ENCODE results near the gene KATNAL1.
"Not testable (repeated sequence)": the region's sequence is repeated elsewhere in the genome, so short reads cannot be mapped to it uniquely, and the experiment has no call there.

Gene KATNAL1

GRCh38 chr13:30191491-30192100 is 115.8 kb downstream of the KATNAL1 start:
- no peak overlapping the region for H3K4me3 ChIP-seq (ENCODE audit: extremely low read depth, insufficient read depth, low read length, poor library complexity, severe bottlenecking)
- no peak overlapping the region for H3K27ac ChIP-seq (ENCODE audit: low read depth, low read length, severe bottlenecking)
- H3K9me3 ChIP-seq (ENCODE audit: control insufficient read depth, low read length) = no peaks in the 10 kb centered on the region
- H3K36me3 ChIP-seq (ENCODE audit: control insufficient read depth, insufficient read depth, low read length) = no peaks in the 10 kb centered on the region
- peaks cover 18% of the 10 kb centered on the region for H3K4me1 ChIP-seq (ENCODE audit: control insufficient read depth, insufficient read depth, low read length, poor library complexity, severe bottlenecking)
- 98 to 100% methylated on average over 3 to 5 of the region's 5 CpGs for WGBS, 2 experiments (ENCODE audit: insufficient coverage in 2 of 2)

GRCh38 chr13:30186634-30187415 is 120.5 kb downstream of the KATNAL1 start:
- WGBS, 2 experiments (ENCODE audit: insufficient coverage in 2 of 2) = 67 to 68% methylated on average over 8 to 9 of the region's 10 CpGs
- Histone ChIP-seq H3K4me3 (ENCODE audit: extremely low read depth, insufficient read depth, low read length, poor library complexity, severe bottlenecking) (no peak overlapping the region), H3K4me1 (ENCODE audit: control insufficient read depth, insufficient read depth, low read length, poor library complexity, severe bottlenecking) (peaks cover 16% of the 10 kb centered on the region), H3K36me3 (ENCODE audit: control insufficient read depth, insufficient read depth, low read length) (no peaks in the 10 kb centered on the region), H3K9me3 (ENCODE audit: control insufficient read depth, low read length) (no peaks in the 10 kb centered on the region), H3K27ac (ENCODE audit: low read depth, low read length, severe bottlenecking) (peak overlapping the region; percentile 31)

GRCh38 chr13:30181888-30182651 is 125.3 kb downstream of the KATNAL1 start:
- no peaks in the 10 kb centered on the region for H3K9me3 ChIP-seq (ENCODE audit: control insufficient read depth, low read length)
- H3K36me3 ChIP-seq (ENCODE audit: control insufficient read depth, insufficient read depth, low read length) = no peaks in the 10 kb centered on the region
- H3K27ac ChIP-seq (ENCODE audit: low read depth, low read length, severe bottlenecking) = peak overlapping the region; percentile 18
- 95 to 96% methylated on average over 5 to 9 of the region's 13 CpGs for WGBS, 2 experiments (ENCODE audit: insufficient coverage in 2 of 2)
- peaks cover 6% of the 10 kb centered on the region for H3K4me1 ChIP-seq (ENCODE audit: control insufficient read depth, insufficient read depth, low read length, poor library complexity, severe bottlenecking)
- H3K4me3 ChIP-seq (ENCODE audit: extremely low read depth, insufficient read depth, low read length, poor library complexity, severe bottlenecking) = no peak overlapping the region

GRCh38 chr13:30179597-30180276 is 127.6 kb downstream of the KATNAL1 start:
- Histone ChIP-seq H3K36me3 (ENCODE audit: control insufficient read depth, insufficient read depth, low read length) (no peaks in the 10 kb centered on the region), H3K27ac (ENCODE audit: low read depth, low read length, severe bottlenecking) (no peak overlapping the region), H3K4me3 (ENCODE audit: extremely low read depth, insufficient read depth, low read length, poor library complexity, severe bottlenecking) (no peak overlapping the region), H3K9me3 (ENCODE audit: control insufficient read depth, low read length) (no peaks in the 10 kb centered on the region), H3K4me1 (ENCODE audit: control insufficient read depth, insufficient read depth, low read length, poor library complexity, severe bottlenecking) (no peaks in the 10 kb centered on the region)
- WGBS, 2 experiments (ENCODE audit: insufficient coverage in 2 of 2) = 70 to 82% methylated on average over 1 to 2 of the region's 2 CpGs

GRCh38 chr13:30178976-30179375 is 128.4 kb downstream of the KATNAL1 start:
- WGBS, 2 experiments (ENCODE audit: insufficient coverage in 2 of 2) = 83 to 91% methylated on average over 4 to 5 of the region's 5 CpGs
- H3K4me1 ChIP-seq (ENCODE audit: control insufficient read depth, insufficient read depth, low read length, poor library complexity, severe bottlenecking) = no peaks in the 10 kb centered on the region
- H3K4me3 ChIP-seq (ENCODE audit: extremely low read depth, insufficient read depth, low read length, poor library complexity, severe bottlenecking) = no peak overlapping the region
- H3K9me3 ChIP-seq (ENCODE audit: control insufficient read depth, low read length) = no peaks in the 10 kb centered on the region
- H3K27ac ChIP-seq (ENCODE audit: low read depth, low read length, severe bottlenecking) = no peak overlapping the region
- H3K36me3 ChIP-seq (ENCODE audit: control insufficient read depth, insufficient read depth, low read length) = no peaks in the 10 kb centered on the region

GRCh38 chr13:30175166-30175565 is 132.2 kb downstream of the KATNAL1 start:
- 60 to 100% methylated on average over 1 to 2 of the region's 5 CpGs for WGBS, 2 experiments (ENCODE audit: insufficient coverage in 2 of 2)
- Histone ChIP-seq H3K27ac (ENCODE audit: low read depth, low read length, severe bottlenecking) (no peak overlapping the region), H3K4me1 (ENCODE audit: control insufficient read depth, insufficient read depth, low read length, poor library complexity, severe bottlenecking) (peaks cover 6% of the 10 kb centered on the region), H3K9me3 (ENCODE audit: control insufficient read depth, low read length) (no peaks in the 10 kb centered on the region), H3K36me3 (ENCODE audit: control insufficient read depth, insufficient read depth, low read length) (no peaks in the 10 kb centered on the region), H3K4me3 (ENCODE audit: extremely low read depth, insufficient read depth, low read length, poor library complexity, severe bottlenecking) (no peak overlapping the region)

GRCh38 chr13:30174250-30174649 is 133.1 kb downstream of the KATNAL1 start:
- not testable (repeated sequence) for H3K36me3 ChIP-seq (ENCODE audit: control insufficient read depth, insufficient read depth, low read length); H3K9me3 ChIP-seq (ENCODE audit: control insufficient read depth, low read length); H3K4me1 ChIP-seq (ENCODE audit: control insufficient read depth, insufficient read depth, low read length, poor library complexity, severe bottlenecking); H3K4me3 ChIP-seq (ENCODE audit: extremely low read depth, insufficient read depth, low read length, poor library complexity, severe bottlenecking)
- H3K27ac ChIP-seq (ENCODE audit: low read depth, low read length, severe bottlenecking) = peak overlapping the region; percentile 26
- 70 to 78% methylated on average over 6 of the region's 6 CpGs for WGBS, 2 experiments (ENCODE audit: insufficient coverage in 2 of 2)

GRCh38 chr13:30173303-30173610 is 134.1 kb downstream of the KATNAL1 start:
- Histone ChIP-seq H3K4me1 (ENCODE audit: control insufficient read depth, insufficient read depth, low read length, poor library complexity, severe bottlenecking) (peaks cover 6% of the 10 kb centered on the region), H3K27ac (ENCODE audit: low read depth, low read length, severe bottlenecking) (peak overlapping the region; percentile 75)
- WGBS, 2 experiments (ENCODE audit: insufficient coverage in 2 of 2) = 73 to 74% methylated on average over 5 of the region's 5 CpGs

GRCh38 chr13:30172593-30173302 is 134.6 kb downstream of the KATNAL1 start:
- H3K4me3 ChIP-seq (ENCODE audit: extremely low read depth, insufficient read depth, low read length, poor library complexity, severe bottlenecking) = no peak overlapping the region
- peak overlapping the region; percentile 75 for H3K27ac ChIP-seq (ENCODE audit: low read depth, low read length, severe bottlenecking)
- WGBS, 2 experiments (ENCODE audit: insufficient coverage in 2 of 2) = 88% methylated on average over 8 to 10 of the region's 15 CpGs

More at GRCh38 chr13:30173303-30173610, 134.1 kb downstream of the KATNAL1 start:
- H3K9me3 ChIP-seq (ENCODE audit: control insufficient read depth, low read length) = no peaks in the 10 kb centered on the region
- H3K36me3 ChIP-seq (ENCODE audit: control insufficient read depth, insufficient read depth, low read length) = no peaks in the 10 kb centered on the region
- no peak overlapping the region for H3K4me3 ChIP-seq (ENCODE audit: extremely low read depth, insufficient read depth, low read length, poor library complexity, severe bottlenecking)

GRCh38 chr13:30170569-30170968 is 136.8 kb downstream of the KATNAL1 start:
- H3K27ac ChIP-seq (ENCODE audit: low read depth, low read length, severe bottlenecking) = no peak overlapping the region
- no peak overlapping the region for H3K4me3 ChIP-seq (ENCODE audit: extremely low read depth, insufficient read depth, low read length, poor library complexity, severe bottlenecking)
- 77 to 86% methylated on average over 8 to 9 of the region's 9 CpGs for WGBS, 2 experiments (ENCODE audit: insufficient coverage in 2 of 2)
- peaks cover 6% of the 10 kb centered on the region for H3K4me1 ChIP-seq (ENCODE audit: control insufficient read depth, insufficient read depth, low read length, poor library complexity, severe bottlenecking)
- H3K9me3 ChIP-seq (ENCODE audit: control insufficient read depth, low read length) = no peaks in the 10 kb centered on the region
- H3K36me3 ChIP-seq (ENCODE audit: control insufficient read depth, insufficient read depth, low read length) = no peaks in the 10 kb centered on the region

More at GRCh38 chr13:30172593-30173302, 134.6 kb downstream of the KATNAL1 start:
- H3K36me3 ChIP-seq (ENCODE audit: control insufficient read depth, insufficient read depth, low read length) = no peaks in the 10 kb centered on the region
- H3K4me1 ChIP-seq (ENCODE audit: control insufficient read depth, insufficient read depth, low read length, poor library complexity, severe bottlenecking) = peaks cover 6% of the 10 kb centered on the region
- H3K9me3 ChIP-seq (ENCODE audit: control insufficient read depth, low read length) = no peaks in the 10 kb centered on the region
